ENCODE data around the gene MAP3K8. TPM values are rescaled to one million over a fixed set of nuclear protein-coding genes. Genes with fewer than 3 reads are reported as not detected.

MAP3K8 gene
- total and polyA plus RNA-seq, 9 of the 15 experiments (the other 6 are each of a cell fraction or from before 2014, with no cell fraction given), result 6.9 to 23.6 (median 13.6) TPM

DNA sequence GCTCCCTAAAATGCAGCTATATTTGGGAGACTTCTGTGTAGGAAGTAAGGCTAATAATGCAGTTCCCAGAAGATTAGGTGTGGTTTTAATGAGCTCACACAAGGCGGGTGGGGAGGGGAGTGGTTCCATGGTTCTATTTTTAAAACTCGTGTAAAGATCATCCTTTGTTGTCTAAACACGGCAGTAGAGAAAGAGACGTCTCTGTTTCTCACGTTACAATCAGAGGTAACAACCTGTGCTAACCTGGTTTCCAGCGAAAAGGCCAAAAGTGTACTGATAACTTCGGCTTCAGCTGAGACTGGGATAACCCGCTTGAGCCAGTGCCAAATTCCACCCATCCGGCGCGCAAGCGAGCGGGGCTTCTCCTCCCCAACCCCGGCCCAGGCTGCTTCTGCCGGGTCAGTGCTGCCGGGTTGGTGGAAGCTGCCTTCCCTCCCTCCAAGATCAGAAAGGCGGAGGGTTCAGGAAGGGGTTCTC is 2.5 kb upstream of the MAP3K8 start (continued):
- TF ChIP-seq E2F6 (IDR thresholded peaks at IDR 0.05; ENCODE audit: borderline replicate concordance in 1 of 2, extremely low read depth in 1 of 2, insufficient read depth in 1 of 2, insufficient read length in 1 of 2, low read depth in 1 of 2, low read length in 1 of 2, poor library complexity in 1 of 2, severe bottlenecking in 1 of 2) (peak in 1 of 2 experiments; percentile 66), PHB (CRISPR knock-in tag; IDR thresholded peaks at IDR 0.05) (no peak), ATF7 (IDR thresholded peaks at IDR 0.05) (peak; percentile 69), CREBBP (IDR thresholded peaks at IDR 0.05; ENCODE audit: low read depth, low read length) (no peak), SMARCA4 (IDR thresholded peaks at IDR 0.05) (peak; percentile 49; the same call in 1 of the 2 replicates), MYC (IDR thresholded peaks at IDR 0.05; ENCODE audit: low read depth, low read length) (0 out of 2 replicates have a peak, but pooled peaks have one; percentile 29), MYC (CRISPR knock-in tag; IDR thresholded peaks at IDR 0.05; ENCODE audit: borderline replicate concordance, low read depth) (no peak), MAZ (CRISPR knock-in tag; conservative IDR thresholded peaks at IDR 0.05 in 1 of 2, IDR thresholded peaks at IDR 0.05 in 1 of 2) (peak; percentile 10 to 46; a peak in 1 of 4 replicates), STAT5B (CRISPR knock-in tag; IDR thresholded peaks at IDR 0.05) (no peak), PRPF4 (IDR thresholded peaks at IDR 0.05; ENCODE audit: insufficient read depth, low read depth, low read length, poor library complexity, severe bottlenecking) (no peak), MEF2A (IDR thresholded peaks at IDR 0.05; ENCODE audit: control insufficient read depth, low read depth, low read length) (peak; percentile 77; the same call in 1 of the 2 replicates), RBM34 (IDR thresholded peaks at IDR 0.05; ENCODE audit: borderline replicate concordance, insufficient read depth, low read length) (no peak), BRD9 (IDR thresholded peaks at IDR 0.05; ENCODE audit: low read depth, partially characterized antibody) (no peak), TBP (optimal IDR thresholded peaks at IDR 0.05; ENCODE audit: low read depth, low read length) (peak; percentile 48), ZNF12 (CRISPR knock-in tag; IDR thresholded peaks at IDR 0.05) (no peak), NRF1 (conservative IDR thresholded peaks at IDR 0.05 in 1 of 2, IDR thresholded peaks at IDR 0.05 in 1 of 2) (peak; percentile 41 to 56; a peak in 3 of 4 replicates), ZNF165 (CRISPR knock-in tag; IDR thresholded peaks at IDR 0.05; ENCODE audit: borderline replicate concordance) (no peak), SMARCE1 (IDR thresholded peaks at IDR 0.05) (peak; percentile 55; the same call in 1 of the 2 replicates), SOX6 (IDR thresholded peaks at IDR 0.05) (0 out of 2 replicates have a peak, but pooled peaks have one; percentile 10), BHLHE40 (IDR thresholded peaks at IDR 0.05; ENCODE audit: low read length) (0 out of 2 replicates have a peak, but pooled peaks have one; percentile 25), DPF2 (IDR thresholded peaks at IDR 0.05) (peak; percentile 61), MEF2D (tag; conservative IDR thresholded peaks at IDR 0.05; ENCODE audit: low read depth) (peak; percentile 89), SLC30A9 (CRISPR knock-in tag; IDR thresholded peaks at IDR 0.05) (no peak), RBBP5 (IDR thresholded peaks at IDR 0.05; ENCODE audit: borderline replicate concordance, insufficient read depth, low read length, poor library complexity, severe bottlenecking) (peak; percentile 41)
- TF ChIP-seq, protein P1, sequence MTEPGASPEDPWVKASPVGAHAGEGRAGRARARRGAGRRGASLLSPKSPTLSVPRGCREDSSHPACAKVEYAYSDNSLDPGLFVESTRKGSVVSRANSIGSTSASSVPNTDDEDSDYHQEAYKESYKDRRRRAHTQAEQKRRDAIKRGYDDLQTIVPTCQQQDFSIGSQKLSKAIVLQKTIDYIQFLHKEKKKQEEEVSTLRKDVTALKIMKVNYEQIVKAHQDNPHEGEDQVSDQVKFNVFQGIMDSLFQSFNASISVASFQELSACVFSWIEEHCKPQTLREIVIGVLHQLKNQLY (CRISPR knock-in tag; conservative IDR thresholded peaks at IDR 0.05), result no peak
- TF ChIP-seq, protein P2, sequence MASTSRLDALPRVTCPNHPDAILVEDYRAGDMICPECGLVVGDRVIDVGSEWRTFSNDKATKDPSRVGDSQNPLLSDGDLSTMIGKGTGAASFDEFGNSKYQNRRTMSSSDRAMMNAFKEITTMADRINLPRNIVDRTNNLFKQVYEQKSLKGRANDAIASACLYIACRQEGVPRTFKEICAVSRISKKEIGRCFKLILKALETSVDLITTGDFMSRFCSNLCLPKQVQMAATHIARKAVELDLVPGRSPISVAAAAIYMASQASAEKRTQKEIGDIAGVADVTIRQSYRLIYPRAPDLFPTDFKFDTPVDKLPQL (IDR thresholded peaks at IDR 0.05; ENCODE audit: extremely low read depth, insufficient read length), result no peak
